Limb (tissue), 2 donors: Measurements from ENCODE around the gene SPRR3.

Experiments
- DNase-seq, 2 donors: peaks; one replicate each; pipeline ENCODE4 v3.0.0-alpha.2; 2016; ENCODE audit errors: extremely low spot score in 2 of 2

SPRR3 gene

GRCh38 chr1:153049211-153049610 lies 47.7 kb downstream of the SPRR3 start:
- no peak for DNase-seq
